ENCODE measurements around the gene FADS2.

Gene FADS2

DNA sequence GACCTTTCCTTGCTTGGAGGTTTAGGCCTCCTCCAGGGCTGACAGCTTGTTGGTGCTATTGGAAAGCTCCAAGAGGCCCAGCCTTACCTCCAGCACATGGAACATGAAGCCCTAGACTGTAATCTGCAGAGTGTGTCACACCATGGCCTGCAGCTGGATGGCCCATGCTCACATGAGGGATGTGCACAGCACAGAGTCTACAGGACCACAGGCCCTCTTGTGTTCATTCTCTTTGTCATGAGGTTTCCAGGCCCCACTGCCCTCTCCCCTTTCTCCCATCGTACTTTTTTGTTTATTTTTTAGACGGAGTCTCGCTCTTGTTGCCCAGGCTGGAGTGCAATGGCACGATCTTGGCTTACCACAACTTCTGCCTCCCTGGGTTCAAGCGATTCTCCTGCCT, 21.3 kb upstream of the FADS2 start:
- H3K4me3 ChIP-seq (ENCODE audit: low read depth, low read length): no peak overlapping the region
- TF ChIP-seq MYC (IDR thresholded peaks at IDR 0.05; ENCODE audit: low read depth, low read length): no peak
- TF ChIP-seq, protein P1, sequence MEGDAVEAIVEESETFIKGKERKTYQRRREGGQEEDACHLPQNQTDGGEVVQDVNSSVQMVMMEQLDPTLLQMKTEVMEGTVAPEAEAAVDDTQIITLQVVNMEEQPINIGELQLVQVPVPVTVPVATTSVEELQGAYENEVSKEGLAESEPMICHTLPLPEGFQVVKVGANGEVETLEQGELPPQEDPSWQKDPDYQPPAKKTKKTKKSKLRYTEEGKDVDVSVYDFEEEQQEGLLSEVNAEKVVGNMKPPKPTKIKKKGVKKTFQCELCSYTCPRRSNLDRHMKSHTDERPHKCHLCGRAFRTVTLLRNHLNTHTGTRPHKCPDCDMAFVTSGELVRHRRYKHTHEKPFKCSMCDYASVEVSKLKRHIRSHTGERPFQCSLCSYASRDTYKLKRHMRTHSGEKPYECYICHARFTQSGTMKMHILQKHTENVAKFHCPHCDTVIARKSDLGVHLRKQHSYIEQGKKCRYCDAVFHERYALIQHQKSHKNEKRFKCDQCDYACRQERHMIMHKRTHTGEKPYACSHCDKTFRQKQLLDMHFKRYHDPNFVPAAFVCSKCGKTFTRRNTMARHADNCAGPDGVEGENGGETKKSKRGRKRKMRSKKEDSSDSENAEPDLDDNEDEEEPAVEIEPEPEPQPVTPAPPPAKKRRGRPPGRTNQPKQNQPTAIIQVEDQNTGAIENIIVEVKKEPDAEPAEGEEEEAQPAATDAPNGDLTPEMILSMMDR (IDR thresholded peaks at IDR 0.05; ENCODE audit: low read depth, low read length): no peak
- no peak for TF ChIP-seq POLR2A (IDR thresholded peaks at IDR 0.05; ENCODE audit: extremely low read depth, insufficient read length)
- TF ChIP-seq, protein P2, sequence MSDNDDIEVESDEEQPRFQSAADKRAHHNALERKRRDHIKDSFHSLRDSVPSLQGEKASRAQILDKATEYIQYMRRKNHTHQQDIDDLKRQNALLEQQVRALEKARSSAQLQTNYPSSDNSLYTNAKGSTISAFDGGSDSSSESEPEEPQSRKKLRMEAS (IDR thresholded peaks at IDR 0.05; ENCODE audit: low read depth, low read length): no peak
- no peak for DNase-seq (ENCODE audit: low read depth)

DNA sequence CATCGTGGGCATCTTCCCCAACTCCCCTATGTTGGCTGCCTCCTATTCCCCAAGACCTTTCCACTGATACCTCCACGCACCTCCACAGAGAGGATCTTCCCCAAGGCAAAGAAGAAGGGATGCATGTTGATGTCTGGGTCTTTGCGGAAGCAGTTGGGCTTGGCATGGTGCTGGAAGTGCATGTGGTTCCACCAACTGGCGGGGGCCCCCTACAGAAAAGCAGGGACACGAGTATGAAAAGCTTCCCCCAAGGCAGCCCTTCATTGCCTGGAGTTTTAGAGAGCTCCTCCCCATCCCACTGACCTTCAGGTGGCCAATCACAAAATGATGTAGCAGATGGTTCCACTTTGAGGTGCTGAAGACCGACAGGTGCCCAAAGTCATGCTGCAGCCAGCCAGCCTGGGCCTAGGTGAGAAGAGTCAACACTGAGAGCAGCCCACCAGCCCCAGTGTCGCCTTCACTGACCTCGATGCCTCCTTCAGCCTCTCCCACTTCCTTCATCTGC, 17.4 kb upstream of the FADS2 start:
- no peak overlapping the region for H3K4me3 ChIP-seq (ENCODE audit: low read depth, low read length)
- no peak for DNase-seq (ENCODE audit: low read depth)
- TF ChIP-seq, protein P1 (IDR thresholded peaks at IDR 0.05; ENCODE audit: low read depth, low read length): no peak
- TF ChIP-seq MYC (IDR thresholded peaks at IDR 0.05; ENCODE audit: low read depth, low read length): no peak

DNA sequence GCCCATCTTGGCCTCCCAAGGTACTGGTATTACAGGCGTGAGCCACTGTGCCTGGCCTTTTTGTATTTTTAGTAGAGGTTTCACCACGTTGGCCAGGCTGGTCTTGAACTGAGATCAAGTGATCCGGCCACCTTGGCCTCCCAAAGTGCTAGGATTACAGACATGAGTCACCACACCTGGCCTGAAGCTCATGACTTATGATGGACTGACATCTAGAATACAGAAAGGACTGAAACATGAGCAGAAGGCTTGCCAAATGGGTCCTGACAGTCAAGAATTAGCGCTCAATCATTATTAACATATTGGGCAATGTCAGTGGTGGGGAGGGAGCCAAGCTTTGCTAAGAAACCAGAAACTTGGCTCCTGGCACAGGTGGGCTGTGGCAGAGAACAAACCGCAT, 16.3 kb upstream of the FADS2 start:
- DNase-seq (ENCODE audit: low read depth): no peak
- no peak overlapping the region for H3K4me3 ChIP-seq (ENCODE audit: low read depth, low read length)
- TF ChIP-seq POLR2A (IDR thresholded peaks at IDR 0.05; ENCODE audit: extremely low read depth, insufficient read length) (no peak), MYC (IDR thresholded peaks at IDR 0.05; ENCODE audit: low read depth, low read length) (no peak)
- TF ChIP-seq, protein P1 (IDR thresholded peaks at IDR 0.05; ENCODE audit: low read depth, low read length): no peak
- TF ChIP-seq, protein P2 (IDR thresholded peaks at IDR 0.05; ENCODE audit: low read depth, low read length): no peak

DNA sequence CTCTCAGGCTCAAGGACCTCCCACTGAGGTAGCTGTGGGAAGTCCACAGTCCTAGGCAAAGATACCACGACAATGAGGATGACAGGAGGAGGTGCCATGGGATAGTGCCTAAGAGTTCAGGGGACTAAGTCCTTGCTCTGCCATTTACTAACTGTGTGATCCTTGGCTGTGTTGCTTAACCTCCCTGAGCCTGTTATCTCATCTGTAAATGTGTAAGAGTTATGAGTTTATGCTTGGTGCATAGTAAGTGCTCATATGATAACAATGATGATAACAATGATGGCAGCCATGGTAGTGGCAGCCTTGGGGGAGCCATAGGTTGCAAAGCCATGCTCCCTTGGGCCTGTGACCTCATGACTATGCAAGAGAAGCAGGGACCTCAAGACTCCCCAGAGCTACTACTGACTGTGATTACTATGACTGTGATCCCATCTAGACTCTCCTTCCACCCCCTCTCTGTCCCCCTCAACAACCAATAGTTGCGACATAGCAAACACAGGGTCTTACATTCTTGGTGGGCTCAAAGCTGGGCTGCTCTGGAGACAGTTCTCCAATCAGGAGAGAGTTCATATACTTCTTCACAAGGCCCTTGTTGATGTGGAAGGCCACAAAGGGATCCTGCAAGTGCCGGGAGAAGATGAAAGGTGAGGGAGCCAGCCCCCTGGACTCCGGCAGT, 15.2 kb upstream of the FADS2 start:
- H3K4me3 ChIP-seq (ENCODE audit: low read depth, low read length): no peak overlapping the region
- TF ChIP-seq MYC (IDR thresholded peaks at IDR 0.05; ENCODE audit: low read depth, low read length): no peak
- TF ChIP-seq, protein P1 (IDR thresholded peaks at IDR 0.05; ENCODE audit: low read depth, low read length): no peak
- TF ChIP-seq, protein P2 (IDR thresholded peaks at IDR 0.05; ENCODE audit: low read depth, low read length): no peak
- no peak for TF ChIP-seq POLR2A (IDR thresholded peaks at IDR 0.05; ENCODE audit: extremely low read depth, insufficient read length)
- DNase-seq (ENCODE audit: low read depth): no peak

DNA sequence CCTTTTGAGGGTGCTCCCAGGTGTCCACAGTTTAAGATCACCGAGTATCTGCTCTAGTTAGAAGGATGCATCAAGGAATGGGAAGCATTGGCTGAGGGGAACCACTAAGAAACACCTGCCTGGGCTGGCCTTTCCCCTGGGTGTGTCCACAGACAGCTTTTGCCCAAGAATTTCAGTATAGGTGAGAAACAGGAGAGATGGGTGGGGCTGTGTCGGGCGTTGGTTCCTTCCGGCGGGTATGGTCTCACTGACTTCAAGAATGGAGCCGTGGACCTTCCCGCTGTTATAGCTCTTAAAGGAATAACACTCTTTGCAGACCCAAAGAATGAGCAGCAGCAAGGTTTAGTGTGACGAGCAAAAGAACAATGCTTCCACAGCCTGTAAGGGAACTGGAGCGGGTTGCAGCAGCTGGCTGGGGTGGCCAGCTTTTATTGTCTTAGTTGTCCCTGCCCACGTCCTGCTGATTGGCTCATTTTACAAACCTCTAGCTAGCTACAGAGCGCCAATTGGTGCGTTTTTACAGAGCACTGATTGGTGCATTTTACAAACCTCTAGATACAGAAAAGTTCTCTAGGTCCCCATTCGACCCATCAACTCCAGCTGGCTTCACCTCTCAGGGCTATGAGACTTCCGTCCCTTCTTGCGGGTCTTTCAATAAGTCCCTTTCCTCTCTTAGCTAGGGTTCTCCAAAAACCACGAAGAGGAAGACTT, 13.7 kb upstream of the FADS2 start:
- peak overlapping the region; percentile 72 for H3K4me3 ChIP-seq (ENCODE audit: low read depth, low read length)
- no peak for TF ChIP-seq POLR2A (IDR thresholded peaks at IDR 0.05; ENCODE audit: extremely low read depth, insufficient read length)
- no peak for TF ChIP-seq MYC (IDR thresholded peaks at IDR 0.05; ENCODE audit: low read depth, low read length)
- TF ChIP-seq, protein P2 (IDR thresholded peaks at IDR 0.05; ENCODE audit: low read depth, low read length): no peak
- TF ChIP-seq, protein P1 (IDR thresholded peaks at IDR 0.05; ENCODE audit: low read depth, low read length): no peak
- DNase-seq (ENCODE audit: low read depth): peak; percentile 61

All from NB4 (cell line).